Esophagus muscularis mucosa (tissue), 4 donors: ENCODE measurements around the gene MAP6. TPM values are rescaled to one million over a fixed set of nuclear protein-coding genes. Genes with fewer than 3 reads are reported as not detected.

ENCODE experiments used
- DNase-seq: peaks from one replicate; pipeline ENCODE4 v3.0.0-alpha.2; 2017; ENCODE audit errors: extremely low spot score
- H3K27ac ChIP-seq, 4 donors: fragments of 200-600 bp; sonication (generic); replicated peaks in 1 of 4; 1 replicate in 3 of 4; 2 replicates in 1 of 4; pipeline ENCODE4 v1.5.1; 2016 to 2019; ENCODE audit warnings: mild to moderate bottlenecking in 1 of 4
- H3K27me3 ChIP-seq, 4 donors: fragments of 200-600 bp; sonication (generic); one replicate each; pipeline versions ENCODE4 v1.5.1 to v1.6.0; 2016 to 2019
- H3K36me3 ChIP-seq, 4 donors: fragments of 200-600 bp; sonication (generic); one replicate each; pipeline ENCODE4 v1.5.1; 2016 to 2019
- H3K4me1 ChIP-seq, 4 donors: fragments of 200-600 bp; sonication (generic); one replicate each; pipeline ENCODE4 v1.5.1; 2016 to 2019
- H3K4me3 ChIP-seq, 4 donors: fragments of 200-600 bp; sonication (generic); 1 replicate in 2 of 4; 2 replicates in 2 of 4; pipeline ENCODE4 v1.5.1; 2016 to 2019; ENCODE audit warnings: mild to moderate bottlenecking in 4 of 4, moderate library complexity in 1 of 4
- H3K9me3 ChIP-seq, 4 donors: fragments of 200-600 bp; sonication (generic); 1 replicate in 3 of 4; 2 replicates in 1 of 4; pipeline ENCODE4 v1.5.1; 2016 to 2019
- CTCF ChIP-seq, 3 experiments: fragments of 200-600 bp in 2 of 3; fragments of 450-650 bp in 1 of 3; sonication (generic) in 2 of 3; IDR thresholded peaks; one replicate each; pipeline ENCODE4 v1.5.1; 2017 to 2019; ENCODE audit warnings: antibody characterized with exemption in 3 of 3, mild to moderate bottlenecking in 2 of 3, moderate library complexity in 1 of 3
- EP300 ChIP-seq: sonication (generic); formaldehyde crosslinking; IDR thresholded peaks from one replicate; pipeline ENCODE4 v1.6.1; 2017; ENCODE audit warnings: antibody characterized with exemption
- POLR2A ChIP-seq: fragments of 450-650 bp; IDR thresholded peaks from one replicate; pipeline ENCODE4 v1.6.1; 2017; ENCODE audit warnings: antibody characterized with exemption, moderate library complexity, mild to moderate bottlenecking, low read depth
- POLR2AphosphoS5 ChIP-seq, 2 donors: sonication (generic); formaldehyde crosslinking; IDR thresholded peaks; one replicate each; pipeline ENCODE4 v1.6.1; 2017; ENCODE audit warnings: antibody characterized with exemption in 2 of 2
- WGBS: methylation state at CpG from one replicate; pipeline ENCODE4 v1.1.5; 2018; 5-methylcytosine and 5-hydroxymethylcytosine counted together
- intact Hi-C: fragments of 100-400 bp; cut with DNase I; formaldehyde crosslinking; loops from one replicate; pipeline ENCODE4 v1.15.1; 2023
- small RNA-seq, 3 donors: library from RNA; depleted of rRNA; stranded (forward); fragments of <200 nt; gene quantifications; one replicate each; pipeline ENCODE3, GENCODE V24; 2016
- total RNA-seq, 4 donors: library from RNA; depleted of rRNA; stranded (reverse); fragments of >200 nt; gene quantifications; one replicate each; pipeline versions ENCODE4 v1.1.0 to v1.2.1, GENCODE V29; 2016

Gene MAP6
- total RNA-seq, 4 donors from 2014 or later: 20.7 to 43.8 (median 30.5) TPM

- intact Hi-C loops: loop anchor here (10.0 kb wide), 1 partner anchor 264 kb away; no protein-coding TSS in a partner anchor
- Histone ChIP-seq H3K4me3 (no peak overlapping the region), H3K27me3 (no peaks in the 10 kb centered on the region), H3K9me3 (no peaks in the 10 kb centered on the region), H3K27ac (no peak overlapping the region), H3K36me3 (no peaks in the 10 kb centered on the region), H3K4me1 (peaks cover 0 to 10% (median 0%) of the 10 kb centered on the region in 4 donors)
- no peak for DNase-seq
- 86% methylated on average over 11 of the region's 11 CpGs for WGBS
- TF ChIP-seq POLR2A (no peak), POLR2AphosphoS5 (IDR thresholded peaks at IDR 0.05) (no peak), EP300 (no peak), CTCF (IDR thresholded peaks at IDR 0.05) (no peak)
Measured at GRCh38 chr11:75538150-75538942, 130.5 kb downstream of the MAP6 start.

GRCh38 chr11:75537740-75538139 is 131.1 kb downstream of the MAP6 start:
- WGBS: 81% methylated on average over 5 of the region's 5 CpGs

More at GRCh38 chr11:75537740-75538139, 131.1 kb downstream of the MAP6 start:
- Histone ChIP-seq H3K27ac (no peak overlapping the region), H3K9me3 (no peaks in the 10 kb centered on the region), H3K36me3 (no peaks in the 10 kb centered on the region), H3K4me1 (peaks cover 0 to 10% (median 0%) of the 10 kb centered on the region in 4 donors), H3K4me3 (no peak overlapping the region), H3K27me3 (no peaks in the 10 kb centered on the region)
- DNase-seq: no peak
- intact Hi-C loops: loop anchor here (10.0 kb wide), 1 partner anchor 263 kb away; no protein-coding TSS in a partner anchor
- TF ChIP-seq POLR2A: no peak
- TF ChIP-seq POLR2AphosphoS5 (IDR thresholded peaks at IDR 0.05): no peak
- no peak for TF ChIP-seq EP300

Small RNA genes lying within 50 kb of the gene (small RNA-seq; reads per million reads assigned to genes)
- 0 reads per million in 3 donors for gene AP001922.4

Other genes with a start within 250 kb of the MAP6 start
- gene KLHL35, start 235.8 kb downstream of the MAP6 start, total RNA-seq: under 1 TPM in 3 of 4 donors, not detected in 1; 0.17 to 0.42 (median 0.29) TPM
- gene GDPD5, start 143.1 kb downstream of the MAP6 start, total RNA-seq: 1 to 10 TPM; 5.1 to 9.3 (median 8.4) TPM
- 100 to 1,000 TPM; 162 to 270 (median 219) TPM for gene SERPINH1, start 106.8 kb downstream of the MAP6 start, total RNA-seq
- not detected for gene MOGAT2, start 48.8 kb upstream of the MAP6 start, total RNA-seq
- gene DGAT2, start 99.7 kb upstream of the MAP6 start, total RNA-seq: 1 to 10 TPM in 3 of 4 donors, under 1 TPM in 1; 0.83 to 6.5 (median 2.0) TPM
- 10 to 100 TPM; 30.6 to 37.4 (median 34.7) TPM for gene UVRAG, start 146.2 kb upstream of the MAP6 start, total RNA-seq